Lower lobe of right lung (tissue), 2 donors: ENCODE results near the gene SPINK4. TPM values are rescaled to one million over a fixed set of nuclear protein-coding genes. Genes with fewer than 3 reads are reported as not detected.

Experiments used
- ATAC-seq, 2 donors: fragments of 200-7000 bp; cut with Tn5 transposase; one replicate each; pipeline ENCODE4 v1.9.1; 2020 to 2022; ENCODE audit warnings: mild to moderate bottlenecking in 2 of 2, moderate library complexity in 2 of 2
- DNase-seq: peaks from one replicate; pipeline ENCODE4 v3.0.0-alpha.2; 2020
- H3K27ac ChIP-seq: fragments of 200-600 bp; one replicate; pipeline ENCODE4 v1.8.0; 2022
- H3K27me3 ChIP-seq: fragments of 200-600 bp; one replicate; pipeline ENCODE4 v1.8.0; 2022; ENCODE audit warnings: low read depth
- H3K36me3 ChIP-seq: fragments of 200-600 bp; one replicate; pipeline ENCODE4 v1.8.0; 2022; ENCODE audit warnings: mild to moderate bottlenecking
- H3K4me1 ChIP-seq: fragments of 200-600 bp; one replicate; pipeline ENCODE4 v1.8.0; 2022
- H3K4me3 ChIP-seq: fragments of 200-600 bp; one replicate; pipeline ENCODE4 v1.8.0; 2022; ENCODE audit warnings: mild to moderate bottlenecking
- H3K9me3 ChIP-seq: fragments of 200-600 bp; one replicate; pipeline ENCODE4 v1.8.0; 2022
- intact Hi-C: fragments of 100-400 bp; cut with DNase I; formaldehyde crosslinking; loops from one replicate; pipeline ENCODE4 v1.11.0; 2022
- long read RNA-seq: library from polyadenylated mRNA; unstranded; transcript quantifications from one replicate; pipeline ENCODE4 v2.0.0, GENCODE V29; 2021
- total RNA-seq: library from RNA; stranded (reverse); fragmentation: NEBNext Ultra II Directional; extraction: Animal tissue kit (Norgen Biotek cat#: 25700); gene quantifications from one replicate; pipeline ENCODE4 v1.2.1, GENCODE V29; 2021
- TF ChIP-seq, protein P1 (sequence below): fragments of 200-600 bp; IDR thresholded peaks from one replicate; pipeline ENCODE4 v1.8.0; 2022; ENCODE audit warnings: antibody characterized with exemption, mild to moderate bottlenecking
- donor health status: DM: no; HTN: yes; CAD: no; lungs with severe emphysema.

Gene SPINK4, protein sequence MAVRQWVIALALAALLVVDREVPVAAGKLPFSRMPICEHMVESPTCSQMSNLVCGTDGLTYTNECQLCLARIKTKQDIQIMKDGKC
- not detected for total RNA-seq
- long read RNA-seq, partial matches to known transcripts, result 0 of 1 reads
- long read RNA-seq, other reads (novel, unspliced or antisense), result 1 of 1 reads

DNA sequence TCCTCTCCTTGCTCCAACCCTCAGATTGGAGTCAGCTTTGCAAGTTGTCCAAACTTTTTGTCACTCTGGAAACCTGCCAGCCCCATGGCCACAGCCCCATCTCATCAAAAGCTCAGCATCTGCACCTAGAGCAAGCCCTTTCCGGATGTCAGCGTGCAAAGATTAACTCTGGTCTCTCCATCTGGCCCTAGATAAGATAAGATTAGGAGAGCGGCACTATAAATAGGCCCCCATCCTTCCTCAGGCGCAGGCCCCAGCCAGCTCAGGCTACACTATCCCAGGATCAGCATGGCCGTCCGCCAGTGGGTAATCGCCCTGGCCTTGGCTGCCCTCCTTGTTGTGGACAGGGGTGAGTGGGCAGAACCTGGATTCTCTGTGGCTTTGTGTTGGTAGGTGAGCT is at the start of gene SPINK4:
Gene SPINK4 (plus strand): TSS at position 247 of the 400 bp plus-strand sequence. CDS start 42 bp downstream, at position 289.
- TF ChIP-seq, protein P1, sequence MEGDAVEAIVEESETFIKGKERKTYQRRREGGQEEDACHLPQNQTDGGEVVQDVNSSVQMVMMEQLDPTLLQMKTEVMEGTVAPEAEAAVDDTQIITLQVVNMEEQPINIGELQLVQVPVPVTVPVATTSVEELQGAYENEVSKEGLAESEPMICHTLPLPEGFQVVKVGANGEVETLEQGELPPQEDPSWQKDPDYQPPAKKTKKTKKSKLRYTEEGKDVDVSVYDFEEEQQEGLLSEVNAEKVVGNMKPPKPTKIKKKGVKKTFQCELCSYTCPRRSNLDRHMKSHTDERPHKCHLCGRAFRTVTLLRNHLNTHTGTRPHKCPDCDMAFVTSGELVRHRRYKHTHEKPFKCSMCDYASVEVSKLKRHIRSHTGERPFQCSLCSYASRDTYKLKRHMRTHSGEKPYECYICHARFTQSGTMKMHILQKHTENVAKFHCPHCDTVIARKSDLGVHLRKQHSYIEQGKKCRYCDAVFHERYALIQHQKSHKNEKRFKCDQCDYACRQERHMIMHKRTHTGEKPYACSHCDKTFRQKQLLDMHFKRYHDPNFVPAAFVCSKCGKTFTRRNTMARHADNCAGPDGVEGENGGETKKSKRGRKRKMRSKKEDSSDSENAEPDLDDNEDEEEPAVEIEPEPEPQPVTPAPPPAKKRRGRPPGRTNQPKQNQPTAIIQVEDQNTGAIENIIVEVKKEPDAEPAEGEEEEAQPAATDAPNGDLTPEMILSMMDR, result no peak
- H3K27me3 ChIP-seq, result no peaks in the 10 kb centered on the region
- no peak within 1 kb of the TSS for H3K27ac ChIP-seq
- no peaks in the 10 kb centered on the region for H3K36me3 ChIP-seq
- ATAC-seq (peak; percentile 14 to 33), DNase-seq (no peak)
- H3K9me3 ChIP-seq, result no peaks in the 10 kb centered on the region
- no peaks in the 10 kb centered on the region for H3K4me1 ChIP-seq
- intact Hi-C loops, result no loop called here
- H3K4me3 ChIP-seq, result no peak within 1 kb of the TSS

DNA sequence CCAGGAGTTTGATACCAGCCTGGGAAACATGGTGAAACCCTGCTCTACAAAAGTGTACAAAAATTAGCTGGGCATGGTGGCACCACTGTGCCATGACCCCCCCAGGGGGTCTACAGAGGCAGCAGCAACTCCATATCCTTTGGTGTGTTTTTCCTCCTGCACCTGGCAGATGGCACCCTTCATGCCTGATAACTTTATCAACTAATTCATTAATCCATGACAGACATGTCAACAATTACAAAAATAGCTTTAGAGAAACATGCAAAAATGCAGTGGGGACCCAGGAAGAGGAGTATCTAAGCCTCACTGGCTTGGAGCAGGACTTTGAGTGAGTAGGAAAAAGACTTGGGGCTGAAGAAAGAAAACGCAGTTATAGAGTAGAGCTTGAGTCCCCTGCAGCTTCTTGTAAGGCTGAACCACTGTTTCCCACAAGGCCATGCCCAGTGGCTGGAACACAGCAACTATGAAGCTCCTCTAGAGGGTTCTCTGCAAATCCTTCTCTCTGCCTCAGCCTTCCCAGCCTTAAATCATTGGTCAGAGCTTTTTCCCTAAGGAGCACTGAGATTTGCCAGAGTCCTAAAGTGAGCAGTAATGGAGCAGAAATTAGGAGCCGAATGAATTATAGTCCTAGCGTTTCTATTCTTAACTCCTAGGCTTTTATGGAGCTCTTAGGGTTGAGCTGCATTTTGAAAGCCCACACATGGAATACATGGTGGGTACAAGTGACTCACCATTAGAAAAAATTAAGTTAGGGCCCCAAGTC is 47.3 kb upstream of the SPINK4 start:
- no peaks in the 10 kb centered on the region for H3K4me1 ChIP-seq
- no peaks in the 10 kb centered on the region for H3K36me3 ChIP-seq
- TF ChIP-seq, protein P1, result no peak
- DNase-seq (no peak), ATAC-seq (no peak)
- no peak overlapping the region for H3K4me3 ChIP-seq
- no peak overlapping the region for H3K27ac ChIP-seq
- H3K27me3 ChIP-seq, result no peaks in the 10 kb centered on the region
- H3K9me3 ChIP-seq, result no peaks in the 10 kb centered on the region
- intact Hi-C loops, result no loop called here

DNA sequence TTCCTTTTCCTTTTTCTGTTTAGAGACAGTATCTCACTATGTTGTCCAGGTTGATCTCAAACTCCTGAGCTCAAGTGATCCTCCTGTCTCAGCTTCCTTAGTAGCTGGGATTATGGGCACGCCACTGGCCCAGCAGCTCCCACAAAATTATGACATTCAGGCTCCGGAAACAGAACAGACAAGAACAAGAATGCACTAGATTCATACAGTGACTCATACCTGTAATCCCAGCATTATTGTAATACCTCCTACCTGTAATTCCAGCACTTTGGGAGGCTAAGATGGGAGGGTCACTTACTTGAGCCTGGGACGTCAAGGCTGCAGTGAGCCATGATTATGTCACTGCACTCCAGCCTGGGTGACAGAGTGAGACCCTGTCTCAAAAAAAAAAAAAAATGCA is 46.1 kb upstream of the SPINK4 start:
- TF ChIP-seq, protein P1, result no peak
- Histone ChIP-seq H3K4me3 (no peak overlapping the region), H3K36me3 (no peaks in the 10 kb centered on the region), H3K9me3 (no peaks in the 10 kb centered on the region), H3K4me1 (no peaks in the 10 kb centered on the region), H3K27ac (no peak overlapping the region), H3K27me3 (no peaks in the 10 kb centered on the region)
- intact Hi-C loops, result no loop called here
- ATAC-seq, result no peak
- DNase-seq, result no peak

DNA sequence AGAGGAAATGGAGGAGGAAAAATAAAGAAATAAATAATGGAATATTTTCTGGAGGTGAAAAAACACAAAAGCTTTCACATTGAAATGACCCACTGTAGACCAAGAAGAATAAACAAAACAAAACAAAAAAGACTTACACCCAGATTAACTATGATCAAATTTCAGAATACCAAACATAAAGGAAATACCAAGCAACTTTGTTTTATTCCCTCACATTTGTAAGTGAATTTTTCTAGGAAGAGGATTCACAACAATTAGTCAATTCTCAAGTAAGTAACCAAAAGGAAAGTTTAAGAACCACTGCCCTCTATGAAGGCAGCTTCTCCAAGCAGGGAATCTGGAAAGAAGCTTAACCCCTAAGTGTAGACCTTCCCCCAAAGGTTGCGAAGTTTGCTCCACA is 43.2 kb upstream of the SPINK4 start:
- Histone ChIP-seq H3K27ac (no peak overlapping the region), H3K4me3 (no peak overlapping the region), H3K36me3 (no peaks in the 10 kb centered on the region), H3K4me1 (no peaks in the 10 kb centered on the region), H3K27me3 (no peaks in the 10 kb centered on the region), H3K9me3 (no peaks in the 10 kb centered on the region)
- no peak for ATAC-seq
- no peak for DNase-seq
- TF ChIP-seq, protein P1, result no peak
- intact Hi-C loops, result no loop called here

DNA sequence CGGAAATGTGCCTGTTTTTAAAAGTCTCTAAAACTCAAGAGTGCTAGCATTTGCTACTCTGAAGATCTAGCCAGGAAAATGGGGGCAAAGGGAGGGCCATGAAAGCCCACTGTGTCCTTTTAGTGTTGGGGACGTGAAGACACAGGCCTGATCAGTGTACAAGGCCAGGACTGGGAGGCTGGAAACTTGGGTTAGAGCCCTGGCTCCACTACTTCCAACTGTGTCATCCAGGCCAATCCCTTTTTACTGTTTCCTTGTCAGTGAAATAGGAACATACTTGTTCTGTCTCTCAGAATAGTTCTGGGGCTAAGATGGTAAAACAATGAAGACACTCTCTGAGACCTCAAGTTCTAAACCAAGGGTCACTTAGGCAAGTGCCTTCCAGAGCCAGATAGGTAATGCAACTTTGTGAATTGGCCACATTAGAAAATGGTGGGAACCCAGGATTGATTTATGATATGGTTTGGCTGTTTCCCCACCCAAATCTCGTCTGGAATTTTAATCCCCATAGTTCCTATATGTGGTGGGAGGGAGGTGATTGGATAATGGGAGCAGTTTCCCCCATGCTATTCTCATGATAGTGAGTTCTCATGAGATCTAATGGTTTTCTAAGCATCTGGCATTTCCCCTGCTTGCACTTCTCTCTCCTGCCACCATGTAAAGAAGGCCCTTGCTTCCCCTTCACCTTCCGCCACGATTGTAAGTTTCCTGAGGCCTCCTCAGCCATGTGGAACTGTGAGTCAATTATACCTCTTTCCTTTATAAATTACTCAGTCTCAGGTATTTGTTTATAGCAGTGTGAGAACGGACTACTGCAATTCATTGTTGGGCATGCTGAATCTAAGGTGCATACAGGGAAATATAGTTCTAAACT is 42.5 kb upstream of the SPINK4 start:
- H3K27ac ChIP-seq, result peak overlapping the region; percentile 6
- H3K9me3 ChIP-seq, result no peaks in the 10 kb centered on the region
- no peaks in the 10 kb centered on the region for H3K27me3 ChIP-seq
- intact Hi-C loops, result no loop called here
- H3K36me3 ChIP-seq, result no peaks in the 10 kb centered on the region
- H3K4me3 ChIP-seq, result no peak overlapping the region
- no peak for DNase-seq
- peaks cover 5% of the 10 kb centered on the region for H3K4me1 ChIP-seq
- peak; percentile 47 to 48 for ATAC-seq
- TF ChIP-seq, protein P1, result no peak
